ENCODE data around the gene POTEB3. TPM values are rescaled to one million over a fixed set of nuclear protein-coding genes. Genes with fewer than 3 reads are reported as not detected.
"Not testable (repeated sequence)": the region's sequence is repeated elsewhere in the genome, so short reads cannot be mapped to it uniquely, and the experiment has no call there.

The POTEB3 gene
- total RNA-seq = not detected

DNA sequence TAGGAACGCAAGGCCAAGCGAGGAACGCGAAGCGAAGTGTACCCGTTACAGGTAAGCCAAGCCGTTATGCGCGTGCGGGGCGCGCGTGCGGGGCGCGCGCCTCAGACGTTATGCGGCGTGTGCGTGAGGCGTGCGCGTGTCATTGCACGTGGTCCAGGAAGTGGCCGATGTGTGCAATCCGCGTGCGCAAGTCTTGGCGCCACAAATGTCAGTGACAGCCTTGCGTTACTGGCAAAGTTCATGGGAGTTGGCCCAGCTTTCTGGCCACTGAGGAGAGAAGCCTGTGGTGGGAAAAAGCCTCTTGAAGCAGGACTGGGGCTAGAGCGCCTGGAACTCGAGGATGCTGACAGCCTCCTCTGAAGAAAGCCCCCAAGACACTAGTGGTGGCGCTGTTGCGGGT lies at the start of gene POTEB3:
Gene POTEB3, minus strand, starts transcription at position 101 of the 400 bp plus-strand sequence. CDS start 488 bp downstream, outside the sequence.
- not testable (repeated sequence) for H3K9me3 ChIP-seq, ATAC-seq, H3K4me1 ChIP-seq, H3K36me3 ChIP-seq, H3K4me3 ChIP-seq, H3K27ac ChIP-seq, H3K27me3 ChIP-seq
- WGBS, 2 donors (ENCODE audit: low coverage in 1 of 2) = no CpG with 5 or more reads among the region's 35 CpGs

GRCh38 chr15:21453683-21454082 lies 13.4 kb upstream of the POTEB3 start:
- H3K27me3 ChIP-seq, H3K9me3 ChIP-seq, H3K36me3 ChIP-seq, H3K4me3 ChIP-seq, ATAC-seq, H3K4me1 ChIP-seq, H3K27ac ChIP-seq: not testable (repeated sequence)
- WGBS, 2 donors (ENCODE audit: low coverage in 1 of 2) = no CpG with 5 or more reads among the region's 6 CpGs

DNA sequence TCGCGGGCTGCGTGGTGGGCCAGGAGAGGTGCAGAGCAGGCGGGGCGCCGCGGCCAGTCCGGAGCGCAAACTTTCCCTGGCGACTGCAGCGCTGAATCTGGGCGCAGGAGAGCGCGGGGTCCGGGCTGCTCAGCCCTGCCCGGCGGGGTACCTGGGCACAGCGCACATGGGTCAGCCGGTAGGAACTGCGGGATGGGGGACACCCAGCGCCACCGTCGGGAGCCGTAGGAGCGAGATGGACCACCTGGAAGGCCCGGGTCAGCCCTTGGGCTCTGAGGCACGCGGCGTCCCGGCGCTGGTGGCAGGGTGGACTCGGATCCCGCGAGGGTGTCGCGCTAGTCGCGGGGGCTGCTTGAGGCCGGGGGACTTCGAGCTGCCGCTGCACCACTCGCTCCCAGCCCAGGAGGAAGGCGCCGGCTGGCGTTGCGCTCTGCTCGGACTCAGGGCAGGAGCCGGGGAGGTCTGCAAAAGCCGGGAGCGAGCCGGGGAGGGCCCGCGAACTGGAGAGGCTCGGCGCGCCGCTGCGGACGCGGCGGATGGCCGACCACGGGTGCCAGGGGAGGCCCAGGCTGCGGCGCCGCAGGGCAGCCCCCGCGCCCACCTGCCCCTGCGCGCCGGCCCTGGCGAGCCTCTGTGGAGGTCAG lies 11.7 kb upstream of the POTEB3 start:
- H3K36me3 ChIP-seq, H3K4me3 ChIP-seq, H3K27ac ChIP-seq, H3K4me1 ChIP-seq, ATAC-seq, H3K9me3 ChIP-seq, H3K27me3 ChIP-seq: not testable (repeated sequence)
- no CpG with 5 or more reads among the region's 72 CpGs for WGBS, 2 donors (ENCODE audit: low coverage in 1 of 2)

- H3K27me3 ChIP-seq, ATAC-seq: not testable (repeated sequence)
- WGBS, 2 donors (ENCODE audit: low coverage in 1 of 2) = no CpG with 5 or more reads among the region's 41 CpGs
Observed at GRCh38 chr15:21451487-21451886, 11.2 kb upstream of the POTEB3 start.

DNA sequence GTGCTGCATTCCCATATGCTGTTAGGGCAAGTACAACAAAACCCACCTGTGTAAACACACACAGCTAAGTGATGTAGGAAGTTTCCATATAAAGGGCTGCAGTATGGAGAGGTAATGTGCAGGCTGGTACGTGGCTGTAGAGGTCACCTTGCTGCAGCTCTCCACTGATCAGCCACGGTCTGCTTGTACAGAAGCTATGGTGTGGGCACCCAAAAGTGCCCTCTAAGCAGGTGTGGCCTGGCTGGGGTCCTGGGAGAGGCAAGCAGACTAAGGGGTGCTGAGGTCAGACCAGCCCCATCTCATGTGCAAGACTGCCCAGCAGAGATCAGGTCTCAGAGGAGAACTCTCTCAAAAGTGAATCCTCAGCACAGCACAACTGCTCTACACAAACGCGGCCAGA lies 32.9 kb downstream of the POTEB3 start:
- H3K36me3 ChIP-seq, H3K4me3 ChIP-seq, H3K9me3 ChIP-seq, H3K27me3 ChIP-seq, H3K4me1 ChIP-seq, H3K27ac ChIP-seq, ATAC-seq: not testable (repeated sequence)
- no CpG with 5 or more reads among the region's 4 CpGs for WGBS, 2 donors (ENCODE audit: low coverage in 1 of 2)

More at GRCh38 chr15:21451487-21451886, 11.2 kb upstream of the POTEB3 start:
- H3K4me3 ChIP-seq, H3K36me3 ChIP-seq, H3K27ac ChIP-seq, H3K9me3 ChIP-seq, H3K4me1 ChIP-seq: not testable (repeated sequence)

DNA sequence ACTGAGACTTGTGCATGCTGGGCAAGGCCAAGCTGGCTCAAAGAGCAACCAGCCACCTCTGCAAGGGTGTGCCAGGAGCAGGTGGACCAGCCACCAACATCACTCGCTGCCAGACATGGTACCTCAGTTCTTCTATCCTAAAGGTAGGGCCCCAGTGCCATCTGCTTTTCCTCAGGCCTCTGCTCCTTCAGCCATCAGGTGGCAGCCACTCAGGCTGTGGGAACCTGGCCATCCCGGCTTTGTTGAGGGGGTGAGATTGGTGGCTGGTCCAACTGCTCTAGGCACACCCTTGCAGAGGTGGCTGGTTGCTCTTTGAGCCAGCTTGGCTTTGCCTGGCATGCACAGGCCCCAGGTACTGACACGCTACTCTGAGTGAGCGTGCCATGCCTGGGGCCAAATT lies 38.8 kb downstream of the POTEB3 start:
- H3K4me1 ChIP-seq, H3K4me3 ChIP-seq, H3K27ac ChIP-seq, H3K9me3 ChIP-seq, ATAC-seq, H3K27me3 ChIP-seq, H3K36me3 ChIP-seq: not testable (repeated sequence)
- no CpG with 5 or more reads among the region's 4 CpGs for WGBS, 2 donors (ENCODE audit: low coverage in 1 of 2)

DNA sequence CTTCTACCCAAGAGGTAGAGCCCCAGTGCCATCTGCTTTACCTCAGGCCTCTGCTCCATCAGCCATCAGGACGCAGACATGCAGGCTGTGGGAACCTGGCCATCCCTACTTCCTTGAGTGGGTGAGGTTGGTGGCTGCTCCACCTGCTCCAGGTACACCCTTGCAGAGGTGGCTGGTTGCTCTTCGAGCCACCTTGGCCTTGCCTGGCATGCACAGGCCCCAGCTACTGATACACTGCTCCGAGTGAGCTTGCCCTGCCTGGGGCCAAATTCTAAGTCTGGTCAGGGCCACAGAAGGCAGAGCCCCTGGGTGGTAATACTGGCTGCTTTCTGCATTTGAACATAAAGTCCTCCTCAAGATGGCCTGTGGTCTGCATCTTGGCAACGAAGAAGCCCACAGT lies 41.2 kb downstream of the POTEB3 start:
- not testable (repeated sequence) for H3K9me3 ChIP-seq, H3K27ac ChIP-seq, H3K27me3 ChIP-seq, H3K36me3 ChIP-seq, H3K4me1 ChIP-seq, ATAC-seq, H3K4me3 ChIP-seq
- no CpG with 5 or more reads among the region's 4 CpGs for WGBS, 2 donors (ENCODE audit: low coverage in 1 of 2)

DNA sequence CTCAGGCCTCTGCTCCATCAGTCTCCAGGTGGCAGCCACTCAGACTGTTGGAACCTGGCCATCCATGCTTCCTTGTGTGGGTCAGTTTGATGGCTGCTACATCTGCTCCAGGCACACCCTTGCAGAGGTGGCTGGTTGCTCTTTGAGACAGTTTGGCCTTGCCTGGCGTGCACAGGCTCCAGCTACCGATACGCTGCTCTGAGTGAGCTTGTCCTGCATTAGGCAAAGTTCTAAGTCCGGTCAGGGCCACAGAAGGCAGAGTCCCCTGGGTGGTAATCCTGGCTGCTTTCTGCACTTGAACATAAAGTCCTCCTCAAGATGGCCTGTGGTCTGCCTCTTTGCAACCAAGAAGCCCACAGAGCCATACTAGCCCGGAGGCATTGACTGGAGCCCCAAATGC lies 41.8 kb downstream of the POTEB3 start:
- H3K27ac ChIP-seq, H3K36me3 ChIP-seq, H3K9me3 ChIP-seq, ATAC-seq, H3K4me1 ChIP-seq, H3K27me3 ChIP-seq, H3K4me3 ChIP-seq: not testable (repeated sequence)
- no CpG with 5 or more reads among the region's 5 CpGs for WGBS, 2 donors (ENCODE audit: low coverage in 1 of 2)

GRCh38 chr15:21397656-21398055 lies 42.6 kb downstream of the POTEB3 start:
- no CpG with 5 or more reads among the region's 2 CpGs for WGBS, 2 donors (ENCODE audit: low coverage in 1 of 2)
- not testable (repeated sequence) for H3K4me3 ChIP-seq, ATAC-seq, H3K27ac ChIP-seq, H3K36me3 ChIP-seq, H3K4me1 ChIP-seq, H3K9me3 ChIP-seq, H3K27me3 ChIP-seq

DNA sequence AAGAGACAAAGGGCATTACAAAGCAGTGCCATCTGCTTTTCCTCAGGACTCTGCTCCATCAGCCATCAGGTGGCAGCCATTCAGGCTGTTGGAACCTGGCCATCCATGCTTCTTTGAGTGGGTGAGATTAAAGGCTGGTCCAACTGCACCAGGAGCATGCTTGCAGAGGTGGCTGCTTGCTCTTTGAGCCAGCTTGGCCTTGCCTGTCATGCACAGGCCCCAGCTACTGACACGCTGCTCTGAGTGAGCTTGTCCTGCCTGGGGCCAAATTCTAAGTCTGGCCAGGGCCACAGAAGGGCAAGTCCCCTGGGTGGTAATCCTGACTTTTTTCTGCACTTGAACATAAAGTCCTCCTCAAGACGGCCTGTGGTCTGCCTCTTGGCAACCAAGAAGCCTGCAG lies 43.1 kb downstream of the POTEB3 start:
- not testable (repeated sequence) for H3K4me3 ChIP-seq, H3K27ac ChIP-seq, H3K9me3 ChIP-seq, H3K27me3 ChIP-seq, H3K36me3 ChIP-seq, H3K4me1 ChIP-seq, ATAC-seq
- WGBS, 2 donors (ENCODE audit: low coverage in 1 of 2) = no CpG with 5 or more reads among the region's 2 CpGs

DNA sequence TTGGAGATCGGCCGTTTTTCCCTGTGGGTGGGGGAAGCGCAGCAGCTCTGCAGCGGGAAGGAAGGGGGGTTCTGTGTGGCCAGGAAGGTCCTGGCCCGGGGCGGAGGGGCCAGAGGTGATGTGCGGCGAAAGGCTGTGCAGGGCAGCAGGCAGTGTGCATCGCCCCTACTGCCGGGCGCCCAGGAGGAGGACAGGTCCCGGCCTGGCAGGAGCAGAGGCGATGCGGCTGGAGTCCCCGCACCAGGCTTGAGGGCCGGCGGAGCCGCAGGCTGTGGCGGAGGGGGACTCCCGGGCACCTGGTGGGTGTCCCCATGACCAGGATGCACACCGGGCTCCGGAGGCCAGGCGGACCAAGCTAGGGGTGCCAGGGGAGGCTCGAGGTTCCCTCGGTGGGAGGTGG lies 54.3 kb downstream of the POTEB3 start:
- not testable (repeated sequence) for H3K9me3 ChIP-seq, H3K36me3 ChIP-seq, H3K4me3 ChIP-seq, H3K27me3 ChIP-seq, H3K4me1 ChIP-seq, ATAC-seq, H3K27ac ChIP-seq
- no CpG with 5 or more reads among the region's 25 CpGs for WGBS, 2 donors (ENCODE audit: low coverage in 1 of 2)

DNA sequence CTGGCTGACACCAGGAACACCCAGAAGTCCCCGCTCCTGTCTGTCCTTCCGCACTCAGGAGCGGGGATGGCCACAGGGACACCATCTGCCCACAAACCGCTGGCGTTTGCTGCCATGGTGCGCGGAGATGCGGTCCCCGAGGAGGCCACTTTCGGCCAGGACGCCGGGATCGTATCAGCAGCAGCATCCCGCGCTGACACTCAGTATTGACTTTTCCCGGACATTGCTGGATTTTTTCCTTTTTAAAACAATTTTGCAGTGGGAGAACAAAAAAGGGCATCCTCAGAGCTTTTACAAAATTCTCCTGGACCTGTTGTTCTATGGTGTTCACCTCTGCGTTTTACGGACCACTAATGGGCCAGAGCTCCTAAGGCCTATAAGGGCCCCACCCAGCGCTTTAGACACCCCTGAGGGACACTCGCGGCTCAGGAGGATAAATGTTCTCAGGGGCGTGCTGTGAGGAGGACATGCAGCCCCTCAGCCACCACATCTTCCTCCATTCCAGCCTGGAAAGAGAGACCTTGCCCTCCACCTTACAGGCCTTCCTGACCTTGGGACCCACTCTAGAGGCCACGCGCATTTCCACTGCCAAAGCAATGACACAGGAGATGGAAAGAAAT lies 56.3 kb downstream of the POTEB3 start:
- H3K4me3 ChIP-seq, H3K9me3 ChIP-seq, ATAC-seq, H3K36me3 ChIP-seq, H3K4me1 ChIP-seq, H3K27me3 ChIP-seq, H3K27ac ChIP-seq: not testable (repeated sequence)
- 93% methylated on average over 5 of the region's 24 CpGs; no CpG with 5 or more reads in 1 of the 2 donors for WGBS, 2 donors (ENCODE audit: low coverage in 1 of 2)

DNA sequence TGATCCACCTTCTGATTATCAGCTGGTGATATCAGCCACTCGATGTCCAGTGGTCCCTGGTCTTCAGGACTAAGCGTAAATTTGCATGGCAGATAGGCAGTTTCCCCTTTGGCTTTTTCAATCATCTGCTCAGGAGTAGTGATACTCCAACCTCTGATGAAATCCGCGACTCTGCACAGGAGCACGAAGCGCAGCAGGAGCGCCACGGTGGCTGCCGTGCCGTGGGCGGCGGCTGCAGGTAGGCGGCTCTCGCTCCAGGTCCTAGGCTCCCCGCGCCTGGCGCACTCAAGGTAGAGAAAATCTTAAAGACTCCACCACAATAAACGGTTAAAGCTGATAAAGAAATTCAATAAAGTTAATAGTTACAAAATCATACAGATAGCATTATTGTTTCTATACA lies 66.6 kb downstream of the POTEB3 start:
- H3K36me3 ChIP-seq, H3K4me3 ChIP-seq, H3K4me1 ChIP-seq, H3K27me3 ChIP-seq, ATAC-seq, H3K27ac ChIP-seq, H3K9me3 ChIP-seq: not testable (repeated sequence)
- whole genome bisulfite sequencing, 2 donors (ENCODE audit: low coverage in 1 of 2) = no CpG with 5 or more reads among the region's 18 CpGs

- not testable (repeated sequence) for H3K4me1 ChIP-seq, H3K27me3 ChIP-seq, H3K9me3 ChIP-seq, H3K36me3 ChIP-seq, H3K27ac ChIP-seq, H3K4me3 ChIP-seq, ATAC-seq
- WGBS, 2 donors (ENCODE audit: low coverage in 1 of 2) = no CpG with 5 or more reads among the region's 26 CpGs
Observed at GRCh38 chr15:21369177-21369576, 71.1 kb downstream of the POTEB3 start.
